Neural cell (in vitro differentiated cells): ENCODE measurements around the gene MDM2.

Experiments used
- EP300 ChIP-seq: fragments of 450-650 bp; conservative IDR thresholded peaks from 2 replicates; pipeline ENCODE4 v1.6.1; 2014; ENCODE audit warnings: antibody characterized with exemption, mild to moderate bottlenecking, moderate library complexity; ENCODE audit not compliant: poor library complexity, severe bottlenecking
- EZH2 ChIP-seq: fragments of 200-600, 300-800 bp; shearing (Covaris generic), sonication (generic); IDR thresholded peaks from 2 replicates; pipeline ENCODE4 v1.6.1; 2014; ENCODE audit warnings: antibody characterized with exemption, low read length, borderline replicate concordance, mild to moderate bottlenecking; ENCODE audit not compliant: insufficient read depth, poor library complexity, severe bottlenecking
- MXI1 ChIP-seq: fragments of 450-650 bp; conservative IDR thresholded peaks from 2 replicates; pipeline ENCODE4 v1.6.1; 2014; ENCODE audit warnings: antibody characterized with exemption, mild to moderate bottlenecking; ENCODE audit not compliant: poor library complexity, severe bottlenecking
- POLR2AphosphoS5 ChIP-seq: IDR thresholded peaks from 2 replicates; pipeline ENCODE4 v1.6.1; 2012
- RAD21 ChIP-seq: fragments of 450-650 bp; conservative IDR thresholded peaks from 2 replicates; pipeline ENCODE4 v1.6.1; 2014; ENCODE audit warnings: antibody characterized with exemption, mild to moderate bottlenecking, moderate library complexity
- SMC3 ChIP-seq: fragments of 450-650 bp; conservative IDR thresholded peaks from 2 replicates; pipeline ENCODE4 v1.6.1; 2014; ENCODE audit warnings: antibody characterized with exemption, mild to moderate bottlenecking, moderate library complexity; ENCODE audit not compliant: poor library complexity
- TF ChIP-seq, protein P1 (sequence below): fragments of 450-650 bp; IDR thresholded peaks from 2 replicates; pipeline ENCODE4 v1.5.1; 2014; ENCODE audit warnings: antibody characterized with exemption, mild to moderate bottlenecking, moderate library complexity; ENCODE audit not compliant: poor library complexity, severe bottlenecking

DNA sequence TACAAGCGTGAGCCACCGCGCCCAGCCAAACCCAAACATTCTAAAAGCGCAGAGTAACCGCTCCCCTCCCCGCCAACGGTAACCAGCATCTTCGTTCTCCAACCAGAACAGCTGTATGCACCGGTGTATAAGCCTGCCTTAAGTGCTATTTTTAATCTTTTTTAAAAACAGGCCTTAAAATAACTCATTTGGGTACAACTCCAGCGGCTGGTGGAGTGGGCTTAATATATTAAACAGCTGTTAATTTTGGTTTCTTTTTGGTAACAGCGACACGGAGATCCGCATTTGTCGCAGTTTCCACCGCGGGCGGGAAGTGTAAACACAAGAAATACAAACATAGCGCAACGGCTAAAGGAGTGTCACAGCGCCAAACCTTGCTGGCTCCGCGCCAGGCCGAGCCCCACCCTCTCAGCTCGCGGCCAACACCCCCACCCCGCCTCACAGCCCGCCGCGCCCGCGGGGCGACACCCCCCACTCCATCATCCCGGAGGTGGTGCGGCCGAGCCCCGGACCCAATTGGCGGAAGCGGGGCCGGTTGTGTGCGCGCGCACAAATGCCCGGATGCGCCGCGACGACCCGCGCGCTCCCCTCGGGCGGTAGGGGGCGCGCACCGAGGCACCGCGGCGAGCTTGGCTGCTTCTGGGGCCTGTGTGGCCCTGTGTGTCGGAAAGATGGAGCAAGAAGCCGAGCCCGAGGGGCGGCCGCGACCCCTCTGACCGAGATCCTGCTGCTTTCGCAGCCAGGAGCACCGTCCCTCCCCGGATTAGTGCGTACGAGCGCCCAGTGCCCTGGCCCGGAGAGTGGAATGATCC, at the start of gene MDM2:
- TF ChIP-seq, protein P1, sequence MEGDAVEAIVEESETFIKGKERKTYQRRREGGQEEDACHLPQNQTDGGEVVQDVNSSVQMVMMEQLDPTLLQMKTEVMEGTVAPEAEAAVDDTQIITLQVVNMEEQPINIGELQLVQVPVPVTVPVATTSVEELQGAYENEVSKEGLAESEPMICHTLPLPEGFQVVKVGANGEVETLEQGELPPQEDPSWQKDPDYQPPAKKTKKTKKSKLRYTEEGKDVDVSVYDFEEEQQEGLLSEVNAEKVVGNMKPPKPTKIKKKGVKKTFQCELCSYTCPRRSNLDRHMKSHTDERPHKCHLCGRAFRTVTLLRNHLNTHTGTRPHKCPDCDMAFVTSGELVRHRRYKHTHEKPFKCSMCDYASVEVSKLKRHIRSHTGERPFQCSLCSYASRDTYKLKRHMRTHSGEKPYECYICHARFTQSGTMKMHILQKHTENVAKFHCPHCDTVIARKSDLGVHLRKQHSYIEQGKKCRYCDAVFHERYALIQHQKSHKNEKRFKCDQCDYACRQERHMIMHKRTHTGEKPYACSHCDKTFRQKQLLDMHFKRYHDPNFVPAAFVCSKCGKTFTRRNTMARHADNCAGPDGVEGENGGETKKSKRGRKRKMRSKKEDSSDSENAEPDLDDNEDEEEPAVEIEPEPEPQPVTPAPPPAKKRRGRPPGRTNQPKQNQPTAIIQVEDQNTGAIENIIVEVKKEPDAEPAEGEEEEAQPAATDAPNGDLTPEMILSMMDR: peak; percentile 81
- TF ChIP-seq RAD21 (peak; percentile 28), SMC3 (peak; percentile 47), EP300 (peak; percentile 40), EZH2 (no peak), MXI1 (peak; percentile 66), POLR2AphosphoS5 (peak; percentile 96)
